D721Med (cell line): ENCODE measurements around the gene NLRC5.

Experiments
- DNase-seq: peaks from one replicate; pipeline ENCODE4 v3.0.0; 2011; ENCODE audit warnings: low spot score; ENCODE audit not compliant: insufficient read length
- FAIRE-seq: peaks from 2 replicates; lab custom pipeline; 2011; peaks lifted over from hg19 to GRCh38; lab: Jason Lieb, UNC
- CTCF ChIP-seq: IDR thresholded peaks from 2 replicates; pipeline ENCODE4 v1.5.1; 2012; ENCODE audit warnings: mild to moderate bottlenecking, control low read depth; ENCODE audit not compliant: insufficient read depth; ENCODE audit errors: missing control alignments

The NLRC5 gene

GRCh38 chr16:57128771-57129389 lies 139.5 kb downstream of the NLRC5 start:
- no peak for FAIRE-seq
- no peak for TF ChIP-seq CTCF
- DNase-seq: no peak

GRCh38 chr16:57130950-57131321 lies 141.6 kb downstream of the NLRC5 start:
- FAIRE-seq (no peak), DNase-seq (no peak)
- no peak for TF ChIP-seq CTCF

GRCh38 chr16:57131351-57131970 lies 142.1 kb downstream of the NLRC5 start:
- DNase-seq (no peak), FAIRE-seq (no peak)
- no peak for TF ChIP-seq CTCF

GRCh38 chr16:57132470-57132869 lies 143.1 kb downstream of the NLRC5 start:
- no peak for FAIRE-seq
- DNase-seq: no peak
- TF ChIP-seq CTCF: no peak

GRCh38 chr16:57133031-57133430 lies 143.7 kb downstream of the NLRC5 start:
- FAIRE-seq: no peak
- TF ChIP-seq CTCF: no peak
- no peak for DNase-seq
